LHCN-M2 (cell line): ENCODE results near the gene C9orf153. TPM values are rescaled to one million over a fixed set of nuclear protein-coding genes. Genes with fewer than 3 reads are reported as not detected.
"Not testable (repeated sequence)": the region's sequence is repeated elsewhere in the genome, so short reads cannot be mapped to it uniquely, and the experiment has no call there.

Experiments
- DNase-seq: peaks from one replicate; pipeline ENCODE4 v3.0.0-alpha.2; 2012; ENCODE audit warnings: low read depth
- total RNA-seq: library from RNA; depleted of rRNA; stranded (reverse); fragments of >200 nt; gene quantifications from 2 replicates; pipeline ENCODE4 v1.2.3, GENCODE V29; 2014; rRNA removed

C9orf153 gene
- total RNA-seq, 1 experiment from 2014 or later: not detected

GRCh38 chr9:86190700-86191099 is 68.8 kb downstream of the C9orf153 start:
- not testable (repeated sequence) for DNase-seq

- DNase-seq: no peak
Measured at GRCh38 chr9:86187121-86187520, 72.3 kb downstream of the C9orf153 start.

- DNase-seq: no peak
Measured at GRCh38 chr9:86186696-86187095, 72.8 kb downstream of the C9orf153 start.

DNA sequence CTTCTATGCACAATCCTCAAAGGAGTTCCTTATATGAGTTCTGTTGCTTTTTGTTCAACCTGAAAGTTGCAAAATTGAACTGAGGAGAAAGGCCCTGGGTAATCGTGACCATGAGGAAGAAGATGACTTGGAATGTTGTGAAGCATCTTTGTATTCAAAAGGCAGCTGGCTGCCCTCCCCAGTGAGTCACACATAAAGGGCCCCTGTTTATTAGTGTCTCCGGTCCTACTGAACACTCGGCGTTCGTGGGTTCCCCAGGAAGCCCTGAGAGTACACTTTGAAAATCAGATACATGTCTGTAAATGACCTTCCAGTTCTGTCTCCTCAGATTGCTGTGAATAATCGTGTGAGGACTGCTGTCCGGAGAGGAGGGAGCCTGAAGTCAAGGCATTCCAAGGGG is 73.6 kb downstream of the C9orf153 start:
- peak; percentile 33 for DNase-seq

GRCh38 chr9:86184138-86184524 is 75.3 kb downstream of the C9orf153 start:
- DNase-seq: no peak

DNA sequence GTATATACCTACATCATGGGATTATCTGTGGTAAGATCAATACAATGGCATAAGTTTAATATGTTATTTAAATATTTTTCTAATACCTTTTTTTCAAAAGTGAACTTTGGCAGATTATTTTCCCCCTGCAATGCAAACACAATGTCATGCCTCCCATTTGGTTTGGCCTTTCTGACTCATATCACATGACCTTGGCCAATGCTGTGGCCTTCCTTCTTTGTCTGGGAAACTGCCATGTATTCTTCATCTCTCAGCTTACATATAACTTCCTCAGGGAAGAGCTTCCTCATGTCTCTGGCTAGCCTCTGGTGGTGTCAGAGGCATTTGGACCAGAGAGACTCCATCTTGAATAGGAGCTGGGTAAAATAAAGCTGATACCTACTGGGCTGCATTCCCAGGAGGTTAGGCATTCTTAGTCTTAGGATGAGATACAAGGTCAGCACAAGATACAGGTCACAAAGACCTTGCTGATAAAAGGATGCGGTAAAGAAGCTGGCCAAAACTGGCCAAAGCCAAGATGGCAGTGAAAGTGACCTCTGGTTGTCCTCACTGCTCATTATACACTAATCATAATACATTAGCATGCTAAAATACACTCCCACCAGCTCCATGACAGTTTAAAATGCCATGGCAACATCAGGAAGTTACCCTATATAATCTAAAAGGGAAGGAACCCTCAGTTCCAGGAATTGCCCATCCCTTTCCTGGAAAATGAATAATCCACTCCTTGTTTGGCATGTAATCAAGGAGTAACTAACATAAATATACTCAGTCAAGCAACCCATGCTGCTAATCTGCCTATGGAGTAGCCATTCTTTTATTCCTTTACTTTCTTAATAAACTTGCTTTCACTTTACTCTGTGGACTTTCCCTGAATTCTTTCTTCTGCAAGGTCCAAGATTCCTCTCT is 76.0 kb downstream of the C9orf153 start:
- DNase-seq: no peak

DNA sequence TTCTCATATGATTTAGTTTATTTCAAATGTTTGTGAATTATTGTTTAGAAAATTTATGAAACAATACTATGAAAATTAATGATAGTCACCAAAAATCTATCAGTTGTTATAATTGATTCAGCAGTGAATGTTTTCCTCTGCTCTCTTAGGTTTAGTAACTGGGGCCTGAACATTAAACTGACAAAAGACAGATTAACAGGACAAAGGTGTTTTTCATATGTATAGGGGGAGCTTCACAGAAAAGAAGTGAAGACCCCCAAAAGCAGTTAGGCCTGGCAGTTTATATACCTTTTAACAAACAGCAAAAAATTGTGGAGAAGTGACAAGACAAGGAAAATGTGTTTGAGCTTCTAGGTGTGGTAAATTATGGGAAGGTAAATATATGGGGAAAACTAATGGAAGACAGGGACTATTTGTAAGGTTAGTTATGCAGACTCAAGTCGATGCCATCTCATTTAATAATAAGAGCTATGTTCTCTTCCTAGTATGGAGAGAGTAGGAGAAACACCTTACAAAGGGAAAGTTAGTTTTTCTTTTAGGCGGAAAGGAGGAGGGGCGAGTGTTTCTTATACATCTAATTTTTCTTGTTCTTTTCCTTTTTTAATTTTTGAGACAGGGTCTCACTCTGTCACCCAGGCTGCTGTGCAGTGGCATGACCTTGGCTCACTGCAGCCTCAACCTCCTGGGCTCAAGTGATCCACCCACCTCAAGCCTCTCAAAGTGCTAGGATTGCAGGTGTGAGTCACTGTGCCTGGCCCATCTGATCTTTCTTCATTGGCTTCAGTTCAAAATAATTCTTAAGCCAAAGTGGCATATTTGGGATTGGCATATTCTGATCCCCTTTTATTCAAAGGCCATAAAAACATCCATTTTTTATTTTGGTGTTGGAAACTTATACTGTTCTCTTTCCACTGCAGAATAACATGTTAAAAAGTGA is 77.8 kb downstream of the C9orf153 start:
- DNase-seq: no peak

DNA sequence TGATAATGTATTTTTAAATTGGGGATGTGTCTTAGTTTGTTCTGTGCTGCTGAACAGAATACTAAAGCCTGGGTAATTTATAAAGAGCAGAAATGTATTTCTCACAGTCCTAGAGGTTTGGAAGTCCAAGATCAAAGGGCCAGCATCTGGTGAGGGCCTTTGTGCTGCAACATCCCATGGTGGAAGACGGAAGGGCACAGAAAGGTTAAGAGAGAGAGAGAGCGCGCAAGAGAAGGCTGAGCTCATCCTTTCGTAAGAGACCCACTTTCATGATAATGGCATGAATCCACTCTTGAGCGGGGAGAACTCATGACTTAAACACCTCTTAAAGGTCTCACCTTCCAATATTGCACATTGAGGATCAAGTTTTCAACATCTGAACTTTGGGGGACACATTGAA is 81.0 kb downstream of the C9orf153 start:
- no peak for DNase-seq

GRCh38 chr9:86177995-86178394 is 81.5 kb downstream of the C9orf153 start:
- DNase-seq: no peak

- DNase-seq: no peak
Measured at GRCh38 chr9:86176468-86176867, 83.0 kb downstream of the C9orf153 start.

DNA sequence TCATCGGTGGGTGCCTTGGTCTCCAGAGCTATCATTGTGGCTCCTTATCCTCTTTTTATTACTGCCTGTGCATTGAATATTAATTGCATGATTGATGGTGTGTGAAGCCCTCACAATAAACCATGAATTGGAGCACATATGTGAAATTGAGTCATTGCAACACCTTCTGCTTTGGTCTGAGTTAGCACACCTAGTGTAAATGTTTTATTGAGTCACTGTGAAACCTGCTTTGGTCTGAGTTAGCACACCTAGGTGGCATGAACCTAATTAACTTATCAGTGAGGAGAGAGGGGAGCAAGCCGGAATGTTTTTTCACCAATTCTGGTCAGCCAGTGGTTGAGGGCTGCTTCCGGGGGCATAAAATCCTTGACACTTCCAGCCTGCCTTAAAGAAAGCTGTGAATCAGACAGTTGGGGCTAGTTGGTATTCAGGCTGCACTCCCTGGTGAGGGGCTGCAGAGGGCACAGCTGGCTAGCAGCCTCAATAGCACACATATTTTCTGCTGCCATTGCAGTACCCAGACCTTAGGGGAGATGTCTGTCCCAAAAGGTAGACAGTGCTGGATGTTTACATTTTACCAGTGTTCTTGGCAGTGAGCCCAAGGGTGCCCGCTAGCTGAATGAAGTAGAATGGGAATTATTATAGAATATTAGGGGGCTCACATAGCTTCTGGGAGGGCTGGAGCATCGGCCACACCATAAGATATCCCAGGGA is 83.6 kb downstream of the C9orf153 start:
- DNase-seq: no peak

DNA sequence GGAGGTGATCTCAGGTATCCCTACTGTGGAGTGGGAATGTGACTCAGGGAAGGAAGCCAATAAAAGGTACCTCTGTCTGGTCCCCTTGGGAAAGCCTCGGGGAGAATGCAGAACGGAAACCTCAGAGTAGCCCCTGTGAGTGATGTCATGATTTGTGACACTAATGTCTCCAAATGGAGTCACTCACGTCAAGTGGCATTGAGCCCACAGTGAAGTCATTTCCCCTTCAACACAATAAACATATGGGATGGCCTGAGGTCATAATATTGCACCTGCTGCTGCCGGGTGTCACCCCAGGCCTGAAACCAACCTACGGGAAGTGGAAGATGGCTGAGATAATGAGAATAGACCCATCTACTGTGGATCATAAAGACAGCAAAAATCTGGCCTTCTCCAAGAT is 84.2 kb downstream of the C9orf153 start:
- no peak for DNase-seq

Other genes starting within 250 kb of the C9orf153 start
- 39.0 and 48.5 TPM in 2 replicates for gene GOLM1, start 160.1 kb downstream of the C9orf153 start, total RNA-seq
- 39.2 and 41.2 TPM in 2 replicates for gene ISCA1, start 22.9 kb upstream of the C9orf153 start, total RNA-seq
- gene TUT7, start 94.8 kb upstream of the C9orf153 start, total RNA-seq: 38.1 and 47.4 TPM in 2 replicates